AG08396 (cell line): Measurements from ENCODE around the gene SMAD1.
A peak's percentile ranks its signal among the peaks of the same experiment; 100 is the strongest.

Source experiments
- DNase-seq: peaks from one replicate; pipeline ENCODE4 v3.0.0; 2012; ENCODE audit warnings: low spot score, mixed read lengths

Gene SMAD1

GRCh38 chr4:145489556-145489955 is 7.9 kb downstream of the SMAD1 start:
- no peak for DNase-seq

- no peak for DNase-seq
Measured at GRCh38 chr4:145490361-145490760, 8.7 kb downstream of the SMAD1 start.

- no peak for DNase-seq
Measured at GRCh38 chr4:145490796-145491195, 9.1 kb downstream of the SMAD1 start.

- no peak for DNase-seq
Measured at GRCh38 chr4:145492376-145492775, 10.7 kb downstream of the SMAD1 start.

- no peak for DNase-seq
Measured at GRCh38 chr4:145493166-145493565, 11.5 kb downstream of the SMAD1 start.

- no peak for DNase-seq
Measured at GRCh38 chr4:145494666-145495270, 13.1 kb downstream of the SMAD1 start.

GRCh38 chr4:145496292-145496691 is 14.6 kb downstream of the SMAD1 start:
- DNase-seq: no peak

- no peak for DNase-seq
Measured at GRCh38 chr4:145497199-145498149, 15.8 kb downstream of the SMAD1 start.

GRCh38 chr4:145498430-145498829 is 16.8 kb downstream of the SMAD1 start:
- DNase-seq: no peak

GRCh38 chr4:145501051-145501660 is 19.5 kb downstream of the SMAD1 start:
- DNase-seq: no peak

GRCh38 chr4:145502809-145503208 is 21.2 kb downstream of the SMAD1 start:
- no peak for DNase-seq

- no peak for DNase-seq
Measured at GRCh38 chr4:145503486-145504072, 21.9 kb downstream of the SMAD1 start.

GRCh38 chr4:145505995-145506394 is 24.3 kb downstream of the SMAD1 start:
- no peak for DNase-seq

GRCh38 chr4:145507636-145508035 is 26.0 kb downstream of the SMAD1 start:
- no peak for DNase-seq

GRCh38 chr4:145511913-145512522 is 30.4 kb downstream of the SMAD1 start:
- no peak for DNase-seq

GRCh38 chr4:145513020-145513621 is 31.5 kb downstream of the SMAD1 start:
- no peak for DNase-seq

- DNase-seq: no peak
Measured at GRCh38 chr4:145520172-145520571, 38.5 kb downstream of the SMAD1 start.

- no peak for DNase-seq
Measured at GRCh38 chr4:145521282-145521681, 39.6 kb downstream of the SMAD1 start.

GRCh38 chr4:145523117-145523516 is 41.5 kb downstream of the SMAD1 start:
- DNase-seq: no peak

GRCh38 chr4:145524552-145524951 is 42.9 kb downstream of the SMAD1 start:
- DNase-seq: no peak

- peak; percentile 6 for DNase-seq
Measured at GRCh38 chr4:145525291-145525740, 43.7 kb downstream of the SMAD1 start.

- DNase-seq: no peak
Measured at GRCh38 chr4:145527773-145528172, 46.1 kb downstream of the SMAD1 start.
